ENCODE data around the gene LONP2. TPM values are rescaled to one million over a fixed set of nuclear protein-coding genes. Genes with fewer than 3 reads are reported as not detected.
"Not testable (repeated sequence)": the region's sequence is repeated elsewhere in the genome, so short reads cannot be mapped to it uniquely, and the experiment has no call there.

LONP2 gene
- total and polyA plus RNA-seq, 10 donors: 20.1 to 75.4 (median 54.1) TPM

GRCh38 chr16:48393485-48394354, 149.6 kb downstream of the LONP2 start:
- DNase-seq: no peak

GRCh38 chr16:48394355-48394703, 150.2 kb downstream of the LONP2 start:
- 81 to 93% (median 83%) methylated on average over 6 of the region's 6 CpGs for WGBS, 5 donors
- H3K27ac ChIP-seq: no peak overlapping the region
- intact Hi-C loops (cut with DNase I; ENCODE audit: low total_unique reads): no loop called here
- no peaks in the 10 kb centered on the region for H3K9me3 ChIP-seq
- DNase-seq: no peak
- no peaks in the 10 kb centered on the region for H3K4me1 ChIP-seq
- TF ChIP-seq POLR2AphosphoS5 (IDR thresholded peaks at IDR 0.05) (no peak), POLR2A (IDR thresholded peaks at IDR 0.05) (no peak)
- TF ChIP-seq, protein P1, sequence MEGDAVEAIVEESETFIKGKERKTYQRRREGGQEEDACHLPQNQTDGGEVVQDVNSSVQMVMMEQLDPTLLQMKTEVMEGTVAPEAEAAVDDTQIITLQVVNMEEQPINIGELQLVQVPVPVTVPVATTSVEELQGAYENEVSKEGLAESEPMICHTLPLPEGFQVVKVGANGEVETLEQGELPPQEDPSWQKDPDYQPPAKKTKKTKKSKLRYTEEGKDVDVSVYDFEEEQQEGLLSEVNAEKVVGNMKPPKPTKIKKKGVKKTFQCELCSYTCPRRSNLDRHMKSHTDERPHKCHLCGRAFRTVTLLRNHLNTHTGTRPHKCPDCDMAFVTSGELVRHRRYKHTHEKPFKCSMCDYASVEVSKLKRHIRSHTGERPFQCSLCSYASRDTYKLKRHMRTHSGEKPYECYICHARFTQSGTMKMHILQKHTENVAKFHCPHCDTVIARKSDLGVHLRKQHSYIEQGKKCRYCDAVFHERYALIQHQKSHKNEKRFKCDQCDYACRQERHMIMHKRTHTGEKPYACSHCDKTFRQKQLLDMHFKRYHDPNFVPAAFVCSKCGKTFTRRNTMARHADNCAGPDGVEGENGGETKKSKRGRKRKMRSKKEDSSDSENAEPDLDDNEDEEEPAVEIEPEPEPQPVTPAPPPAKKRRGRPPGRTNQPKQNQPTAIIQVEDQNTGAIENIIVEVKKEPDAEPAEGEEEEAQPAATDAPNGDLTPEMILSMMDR (IDR thresholded peaks at IDR 0.05 in 8 of 11, conservative IDR thresholded peaks at IDR 0.05 in 3 of 11): no peak
- H3K4me3 ChIP-seq: no peak overlapping the region
- no peaks in the 10 kb centered on the region for H3K36me3 ChIP-seq
- no peaks in the 10 kb centered on the region for H3K27me3 ChIP-seq (replicated peaks in 1 of 7)

More at GRCh38 chr16:48393485-48394354, 149.6 kb downstream of the LONP2 start:
- Histone ChIP-seq H3K9me3 (no peaks in the 10 kb centered on the region), H3K36me3 (no peaks in the 10 kb centered on the region), H3K4me1 (no peaks in the 10 kb centered on the region), H3K4me3 (no peak overlapping the region), H3K27ac (no peak overlapping the region), H3K27me3 (replicated peaks in 1 of 7) (no peaks in the 10 kb centered on the region)
- TF ChIP-seq POLR2A (IDR thresholded peaks at IDR 0.05): no peak
- TF ChIP-seq, protein P1 (IDR thresholded peaks at IDR 0.05 in 8 of 11, conservative IDR thresholded peaks at IDR 0.05 in 3 of 11): no peak
- TF ChIP-seq POLR2AphosphoS5 (IDR thresholded peaks at IDR 0.05): no peak
- intact Hi-C loops (cut with DNase I; ENCODE audit: low total_unique reads): no loop called here
- WGBS, 5 donors: 80 to 89% (median 84%) methylated on average over 11 of the region's 11 CpGs

GRCh38 chr16:48395375-48395774, 151.3 kb downstream of the LONP2 start:
- TF ChIP-seq POLR2A (IDR thresholded peaks at IDR 0.05) (no peak), POLR2AphosphoS5 (IDR thresholded peaks at IDR 0.05) (no peak)
- TF ChIP-seq, protein P1 (IDR thresholded peaks at IDR 0.05 in 8 of 11, conservative IDR thresholded peaks at IDR 0.05 in 3 of 11): no peak
- Histone ChIP-seq H3K4me1 (no peaks in the 10 kb centered on the region), H3K27me3 (replicated peaks in 1 of 7) (no peaks in the 10 kb centered on the region), H3K9me3 (no peaks in the 10 kb centered on the region), H3K27ac (no peak overlapping the region), H3K36me3 (no peaks in the 10 kb centered on the region), H3K4me3 (no peak overlapping the region)
- 65 to 81% (median 68%) methylated on average over 3 of the region's 3 CpGs for WGBS, 5 donors
- intact Hi-C loops (cut with DNase I; ENCODE audit: low total_unique reads): no loop called here
- DNase-seq: no peak

GRCh38 chr16:48402547-48402946, 158.4 kb downstream of the LONP2 start:
- H3K9me3 ChIP-seq; H3K4me3 ChIP-seq; intact Hi-C loops (cut with DNase I; ENCODE audit: low total_unique reads); H3K27me3 ChIP-seq (replicated peaks in 1 of 7); H3K27ac ChIP-seq; DNase-seq; H3K36me3 ChIP-seq; H3K4me1 ChIP-seq: not testable (repeated sequence)
- 89 to 95% (median 90%) methylated on average over 8 of the region's 8 CpGs for WGBS, 5 donors

Measured in spleen (tissue), 11 donors.